ES-I3 (cell line): ENCODE measurements around the gene RELT.

ENCODE experiments used
- H3K36me3 ChIP-seq: 2 replicates; pipeline ENCODE4 v1.6.1; 2013; ENCODE audit warnings: mild to moderate bottlenecking, low read length, control low read depth, moderate library complexity; ENCODE audit not compliant: insufficient read depth
- H3K4me1 ChIP-seq: 2 replicates; pipeline ENCODE4 v1.6.1; 2013; ENCODE audit warnings: mild to moderate bottlenecking, control low read depth, low read length; ENCODE audit not compliant: insufficient read depth
- H3K9ac ChIP-seq: 2 replicates; pipeline ENCODE4 v1.6.1; 2013; ENCODE audit warnings: low read depth, mild to moderate bottlenecking, low read length, moderate library complexity
- H3K9me3 ChIP-seq: 2 replicates; pipeline ENCODE4 v1.6.1; 2013; ENCODE audit warnings: mild to moderate bottlenecking, low read length, moderate library complexity; ENCODE audit not compliant: control insufficient read depth, insufficient read depth

RELT gene

GRCh38 chr11:73359341-73359740, 16.9 kb upstream of the RELT start:
- no peaks in the 10 kb centered on the region for H3K36me3 ChIP-seq
- no peaks in the 10 kb centered on the region; the same call in 1 of the 2 replicates for H3K4me1 ChIP-seq
- H3K9me3 ChIP-seq, result no peaks in the 10 kb centered on the region
- H3K9ac ChIP-seq, result no peak overlapping the region

DNA sequence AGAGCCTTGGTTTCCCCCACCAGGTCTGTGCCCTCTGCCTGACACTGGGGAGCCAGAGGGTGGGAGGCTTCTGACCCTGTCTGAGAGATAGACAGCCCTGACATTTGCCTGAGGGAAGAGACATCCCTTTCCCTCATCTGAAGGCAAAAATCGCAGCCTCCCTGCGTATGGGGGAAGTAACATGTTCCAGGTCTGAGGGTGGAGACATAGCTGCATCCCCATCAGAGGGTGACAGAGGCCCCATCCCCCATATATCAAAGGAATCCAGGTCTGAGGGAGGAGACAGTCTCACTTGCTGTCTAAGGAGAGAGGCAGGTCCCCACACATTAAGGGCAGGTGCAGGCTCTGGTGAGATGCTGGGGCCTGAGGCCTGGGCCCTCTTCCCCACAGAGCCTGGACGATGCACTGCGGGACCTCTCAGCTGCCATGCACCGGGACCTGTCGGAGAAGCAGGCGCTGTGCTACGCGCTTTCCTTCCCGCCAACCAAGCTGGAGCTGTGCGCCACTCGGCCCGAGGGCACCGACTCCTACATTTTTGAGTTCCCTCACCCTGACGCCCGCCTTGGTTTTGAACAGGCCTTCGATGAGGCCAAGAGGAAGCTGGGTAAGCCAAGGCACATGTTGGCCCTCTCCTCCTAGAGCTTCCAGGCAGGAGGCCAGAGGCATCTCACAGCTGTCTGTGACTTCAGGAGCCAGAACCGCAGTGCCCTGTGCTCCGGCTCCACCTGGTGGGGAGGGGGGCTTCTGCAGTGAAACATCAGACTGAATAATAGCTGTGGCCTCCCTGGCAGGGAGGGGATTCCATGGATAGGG, 16.1 kb upstream of the RELT start:
- no peaks in the 10 kb centered on the region; the same call in 1 of the 2 replicates for H3K4me1 ChIP-seq
- H3K9ac ChIP-seq, result no peak overlapping the region
- no peaks in the 10 kb centered on the region for H3K36me3 ChIP-seq
- no peaks in the 10 kb centered on the region for H3K9me3 ChIP-seq

DNA sequence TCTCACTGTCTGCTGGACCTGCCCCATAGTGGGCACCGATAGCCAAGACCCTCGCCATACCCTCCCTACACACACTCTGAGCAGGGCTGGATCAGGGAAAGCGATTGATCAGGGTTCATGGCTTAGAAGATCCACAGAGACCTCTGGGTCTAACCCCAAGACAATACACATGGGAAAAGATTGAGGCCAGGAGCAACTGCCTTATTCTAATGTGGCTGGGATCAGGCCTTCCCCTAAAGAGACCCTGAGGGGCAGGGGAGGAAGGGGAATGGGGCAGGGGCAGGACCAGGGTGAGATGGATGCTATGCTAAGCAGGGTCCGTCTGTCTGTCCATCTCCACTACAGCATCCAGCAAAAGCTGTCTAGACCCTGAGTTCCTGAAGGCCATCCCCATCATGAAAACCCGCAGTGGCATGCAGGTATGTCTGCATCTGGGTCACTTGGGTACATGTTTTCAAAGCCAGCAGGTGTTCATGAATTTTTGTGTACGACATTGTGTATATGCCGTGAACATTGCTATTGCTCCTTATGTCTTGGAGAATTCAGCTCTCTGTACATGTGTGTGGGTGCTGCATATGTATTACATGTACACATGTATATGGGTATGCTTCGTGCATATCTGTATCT, 15.3 kb upstream of the RELT start:
- Histone ChIP-seq H3K36me3 (no peaks in the 10 kb centered on the region), H3K9ac (no peak overlapping the region), H3K4me1 (no peaks in the 10 kb centered on the region; the same call in 1 of the 2 replicates), H3K9me3 (no peaks in the 10 kb centered on the region)

- H3K9ac ChIP-seq, result peak overlapping the region; percentile 56; the same call in 1 of the 2 replicates
- no peaks in the 10 kb centered on the region; the same call in 1 of the 2 replicates for H3K4me1 ChIP-seq
- H3K9me3 ChIP-seq, result no peaks in the 10 kb centered on the region
- no peaks in the 10 kb centered on the region for H3K36me3 ChIP-seq
Observed at GRCh38 chr11:73361953-73362776, 14.0 kb upstream of the RELT start.

DNA sequence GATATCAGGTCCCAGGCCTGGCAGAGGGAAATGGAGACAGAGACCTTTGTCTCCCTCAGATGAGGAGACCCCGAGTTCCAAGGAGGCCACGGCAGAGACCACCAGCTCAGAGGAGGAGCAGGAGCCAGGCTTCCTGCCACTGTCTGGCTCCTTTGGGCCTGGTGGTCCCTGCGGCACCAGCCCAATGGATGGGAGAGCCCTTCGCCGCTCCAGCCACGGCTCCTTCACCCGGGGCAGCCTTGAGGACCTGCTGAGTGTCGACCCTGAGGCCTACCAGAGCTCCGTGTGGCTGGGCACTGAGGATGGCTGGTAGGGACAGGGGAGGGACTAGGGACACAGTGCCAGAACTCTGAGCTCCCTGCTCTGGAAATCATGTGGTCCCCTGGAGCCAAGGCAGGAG, 13.1 kb upstream of the RELT start:
- no peaks in the 10 kb centered on the region; the same call in 1 of the 2 replicates for H3K4me1 ChIP-seq
- no peaks in the 10 kb centered on the region for H3K36me3 ChIP-seq
- H3K9me3 ChIP-seq, result no peaks in the 10 kb centered on the region
- H3K9ac ChIP-seq, result no peak overlapping the region

GRCh38 chr11:73365352-73366264, 10.6 kb upstream of the RELT start:
- H3K9ac ChIP-seq, result no peak overlapping the region
- no peaks in the 10 kb centered on the region; the same call in 1 of the 2 replicates for H3K4me1 ChIP-seq
- H3K9me3 ChIP-seq, result no peaks in the 10 kb centered on the region
- H3K36me3 ChIP-seq, result no peaks in the 10 kb centered on the region

GRCh38 chr11:73366265-73366610, 10.0 kb upstream of the RELT start:
- H3K36me3 ChIP-seq, result no peaks in the 10 kb centered on the region
- H3K9me3 ChIP-seq, result no peaks in the 10 kb centered on the region
- H3K4me1 ChIP-seq, result no peaks in the 10 kb centered on the region; the same call in 1 of the 2 replicates
- H3K9ac ChIP-seq, result no peak overlapping the region

- Histone ChIP-seq H3K36me3 (no peaks in the 10 kb centered on the region), H3K9me3 (no peaks in the 10 kb centered on the region), H3K9ac (no peak overlapping the region), H3K4me1 (no peaks in the 10 kb centered on the region)
Observed at GRCh38 chr11:73366953-73367352, 9.2 kb upstream of the RELT start.

- H3K9ac ChIP-seq, result no peak overlapping the region
- no peaks in the 10 kb centered on the region for H3K36me3 ChIP-seq
- no peaks in the 10 kb centered on the region for H3K4me1 ChIP-seq
- no peaks in the 10 kb centered on the region for H3K9me3 ChIP-seq
Observed at GRCh38 chr11:73367482-73368024, 8.6 kb upstream of the RELT start.

- no peaks in the 10 kb centered on the region for H3K36me3 ChIP-seq
- no peaks in the 10 kb centered on the region for H3K9me3 ChIP-seq
- no peak overlapping the region for H3K9ac ChIP-seq
- H3K4me1 ChIP-seq, result no peaks in the 10 kb centered on the region; the same call in 1 of the 2 replicates
Observed at GRCh38 chr11:73372375-73372993, 3.7 kb upstream of the RELT start.

- Histone ChIP-seq H3K9me3 (no peaks in the 10 kb centered on the region), H3K9ac (no peak overlapping the region), H3K36me3 (no peaks in the 10 kb centered on the region), H3K4me1 (peaks cover 12% of the 10 kb centered on the region)
Observed at GRCh38 chr11:73374151-73374550, 2.0 kb upstream of the RELT start.

DNA sequence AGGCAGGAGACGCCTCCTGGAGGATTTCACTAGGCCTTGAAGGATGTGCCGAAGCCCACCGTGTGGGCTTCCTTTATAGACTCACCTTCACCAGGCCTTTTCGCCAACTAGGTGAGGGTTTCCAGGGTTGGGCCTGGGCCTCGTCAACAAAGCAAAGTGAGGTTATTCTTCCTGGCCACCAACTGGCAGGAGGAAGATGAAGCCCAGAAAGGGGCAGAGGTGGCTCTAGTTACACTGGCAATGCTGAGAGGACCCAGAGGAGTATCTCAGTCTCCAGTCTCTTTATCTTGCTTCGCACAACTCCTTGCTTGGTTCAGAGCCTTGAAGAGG, 404 bp upstream of the RELT start:
- H3K9ac ChIP-seq, result no peak overlapping the region
- no peaks in the 10 kb centered on the region for H3K9me3 ChIP-seq
- no peaks in the 10 kb centered on the region for H3K36me3 ChIP-seq
- peaks cover 15% of the 10 kb centered on the region for H3K4me1 ChIP-seq
